Head of caudate nucleus (tissue), 42 donors: ENCODE data around the gene DOCK11.
"Not testable (repeated sequence)": the region's sequence is repeated elsewhere in the genome, so short reads cannot be mapped to it uniquely, and the experiment has no call there.

Source experiments
- DNase-seq, 42 donors: peaks; one replicate each; pipeline versions ENCODE4 v3.0.0 to v3.0.0-alpha.2; 2020 to 2021; ENCODE audit warnings: mixed read lengths in 7 of 42
- intact Hi-C: fragments of 100-400 bp; cut with DNase I; formaldehyde crosslinking; loops from one replicate; pipeline ENCODE4 v1.15.0; 2022

DOCK11 gene

GRCh38 chrX:118552121-118552900 is 56.7 kb downstream of the DOCK11 start:
- peak in 5 of 42 donors; percentile 19 to 40 (median 22) for DNase-seq
- intact Hi-C loops, result no loop called here

- DNase-seq, result no peak
- intact Hi-C loops, result no loop called here
Measured at GRCh38 chrX:118553042-118553710, 57.6 kb downstream of the DOCK11 start.

- no peak for DNase-seq
- intact Hi-C loops, result no loop called here
Measured at GRCh38 chrX:118554511-118554910, 58.9 kb downstream of the DOCK11 start.

- intact Hi-C loops, result no loop called here
Measured at GRCh38 chrX:118558926-118559325, 63.3 kb downstream of the DOCK11 start.

GRCh38 chrX:118560489-118560888 is 64.9 kb downstream of the DOCK11 start:
- intact Hi-C loops, result no loop called here
- no peak for DNase-seq

More at GRCh38 chrX:118558926-118559325, 63.3 kb downstream of the DOCK11 start:
- DNase-seq, result no peak

- intact Hi-C loops, result no loop called here
- DNase-seq, result no peak
Measured at GRCh38 chrX:118562582-118563164, 67.1 kb downstream of the DOCK11 start.

- intact Hi-C loops, result no loop called here
- no peak for DNase-seq
Measured at GRCh38 chrX:118564498-118564897, 68.9 kb downstream of the DOCK11 start.

GRCh38 chrX:118565853-118566252 is 70.2 kb downstream of the DOCK11 start:
- intact Hi-C loops, result no loop called here
- DNase-seq, result no peak

- no peak for DNase-seq
- intact Hi-C loops, result no loop called here
Measured at GRCh38 chrX:118566359-118566758, 70.7 kb downstream of the DOCK11 start.

- intact Hi-C loops, result no loop called here
- no peak for DNase-seq
Measured at GRCh38 chrX:118569676-118570075, 74.1 kb downstream of the DOCK11 start.

GRCh38 chrX:118570209-118570608 is 74.6 kb downstream of the DOCK11 start:
- intact Hi-C loops, result no loop called here
- peak in 2 of 42 donors; percentile 9 to 36 for DNase-seq

- no peak for DNase-seq
- intact Hi-C loops, result no loop called here
Measured at GRCh38 chrX:118571836-118572235, 76.2 kb downstream of the DOCK11 start.

GRCh38 chrX:118574666-118575065 is 79.1 kb downstream of the DOCK11 start:
- no peak for DNase-seq
- intact Hi-C loops, result no loop called here

- intact Hi-C loops, result no loop called here
- no peak for DNase-seq
Measured at GRCh38 chrX:118577041-118577440, 81.4 kb downstream of the DOCK11 start.

GRCh38 chrX:118579417-118579816 is 83.8 kb downstream of the DOCK11 start:
- DNase-seq, result no peak
- intact Hi-C loops, result no loop called here

GRCh38 chrX:118582926-118583325 is 87.3 kb downstream of the DOCK11 start:
- intact Hi-C loops, DNase-seq: not testable (repeated sequence)

GRCh38 chrX:118583781-118584180 is 88.2 kb downstream of the DOCK11 start:
- intact Hi-C loops, result no loop called here
- no peak for DNase-seq

- intact Hi-C loops, result no loop called here
Measured at GRCh38 chrX:118585296-118585695, 89.7 kb downstream of the DOCK11 start.

GRCh38 chrX:118586206-118586605 is 90.6 kb downstream of the DOCK11 start:
- intact Hi-C loops, DNase-seq: not testable (repeated sequence)

More at GRCh38 chrX:118585296-118585695, 89.7 kb downstream of the DOCK11 start:
- DNase-seq, result no peak

GRCh38 chrX:118588715-118589114 is 93.1 kb downstream of the DOCK11 start:
- intact Hi-C loops, result no loop called here
- no peak for DNase-seq
